HepG2 (cell line): ENCODE data around the gene LRP1-AS. TPM values are rescaled to one million over a fixed set of nuclear protein-coding genes. Genes with fewer than 3 reads are reported as not detected.

ENCODE experiments used
- ATAC-seq: fragments of 200-7000 bp; cut with Tn5 transposase; 3 replicates; pipeline ENCODE4 v1.9.1; 2020; ENCODE audit warnings: mild to moderate bottlenecking, moderate library complexity
- BruUV-seq: library from RNA; stranded (reverse); fragments of 400-500 nt; replicated peaks from 2 replicates; lab custom pipeline; 2021; lab: Mats Ljungman, UMichigan
- CTCF ChIA-PET: fragments of 300-600 bp; formaldehyde crosslinking; extraction: SDS; loops from one replicate; lab custom pipeline; 2021; ENCODE audit warnings: low total read pairs, inconsistent platforms, low intra/inter-chr PET ratio; lab: Yijun Ruan, JAX
- POLR2A ChIA-PET: fragments of 350-600 bp; sonication (Branson Sonifier 250); formaldehyde crosslinking; loops from one replicate; lab custom pipeline; 2020; ENCODE audit warnings: antibody characterized with exemption, inconsistent platforms; lab: Yijun Ruan, JAX
- DNase-seq: peaks from one replicate; pipeline ENCODE4 v3.0.0-alpha.2; 2015; ENCODE audit warnings: low spot score
- FAIRE-seq: peaks from 3 replicates; lab custom pipeline; 2011; peaks lifted over from hg19 to GRCh38; lab: Jason Lieb, UNC
- H2AFZ ChIP-seq: one replicate; pipeline ENCODE4 v1.6.1; 2011; ENCODE audit warnings: low read length, inconsistent platforms
- H3K27ac ChIP-seq: fragments of 300-600 bp; 3 replicates; pipeline ENCODE4 v1.8.0; 2011; ENCODE audit warnings: mixed run types, mild to moderate bottlenecking, mixed read lengths, low read length, inconsistent platforms; ENCODE audit not compliant: insufficient read depth; ENCODE audit errors: extremely low read length
- H3K27me3 ChIP-seq, 2 experiments: fragments of 200-600 bp in 1 of 2; 2 replicates in 1 of 2; 3 replicates in 1 of 2; pipeline versions ENCODE4 v1.6.0 to v1.8.0; 2011; ENCODE audit warnings: low read length in 2 of 2, mild to moderate bottlenecking in 2 of 2, moderate library complexity in 2 of 2, inconsistent platforms in 1 of 2; ENCODE audit not compliant: insufficient read depth in 2 of 2, control insufficient read depth in 1 of 2
- H3K36me3 ChIP-seq, 2 experiments: fragments of 200-600 bp in 1 of 2; replicated peaks in 1 of 2; 2 replicates in 1 of 2; 3 replicates in 1 of 2; pipeline versions ENCODE4 v1.5.1 to v1.8.0; 2011; ENCODE audit warnings: low read length in 2 of 2, inconsistent platforms in 1 of 2; ENCODE audit not compliant: insufficient read depth in 2 of 2, control insufficient read depth in 1 of 2
- H3K4me1 ChIP-seq: 2 replicates; pipeline ENCODE4 v1.5.1; 2012; ENCODE audit warnings: low read length, inconsistent platforms; ENCODE audit not compliant: insufficient read depth
- H3K4me2 ChIP-seq: 2 replicates; pipeline ENCODE4 v1.6.0; 2011; ENCODE audit warnings: low read depth, low read length, inconsistent platforms
- H3K4me3 ChIP-seq, 3 experiments: fragments of 200-600 bp in 1 of 3; sonication (generic), shearing (Covaris generic) in 1 of 3; replicated peaks in 1 of 3; 2 replicates each; pipeline ENCODE4 v1.5.1; 2011 to 2016; ENCODE audit warnings: low read length in 3 of 3, inconsistent platforms in 2 of 3, low read depth in 2 of 3, mild to moderate bottlenecking in 2 of 3, control low read depth in 1 of 3, mixed read lengths in 1 of 3; ENCODE audit not compliant: insufficient read depth in 1 of 3
- H3K79me2 ChIP-seq: one replicate; pipeline ENCODE4 v1.6.1; 2011; ENCODE audit warnings: low read length, inconsistent platforms; ENCODE audit not compliant: insufficient read depth
- H3K9ac ChIP-seq: 2 replicates; pipeline ENCODE4 v1.6.0; 2011; ENCODE audit warnings: mild to moderate bottlenecking, low read depth, low read length, inconsistent platforms; ENCODE audit not compliant: insufficient read depth
- H3K9me3 ChIP-seq: 2 replicates; pipeline ENCODE4 v1.5.1; 2012; ENCODE audit warnings: mild to moderate bottlenecking, low read length
- H4K20me1 ChIP-seq: 2 replicates; pipeline ENCODE4 v1.6.0; 2011; ENCODE audit warnings: inconsistent platforms, mild to moderate bottlenecking, low read length, moderate library complexity; ENCODE audit not compliant: insufficient read depth
- FOXO4 ChIP-seq: sonication (generic); formaldehyde crosslinking; conservative IDR thresholded peaks from 2 replicates; pipeline ENCODE4 v1.8.1; 2023; ENCODE audit warnings: missing genetic modification reagents
- WGBS: methylation state at CpG from one replicate; pipeline ENCODE4 v1.1.6; 2017; ENCODE audit warnings: low lambda C conversion rate; 5-methylcytosine and 5-hydroxymethylcytosine counted together
- in situ Hi-C: cut with HindIII; loops from 2 replicates; pipeline ENCODE4 v1.10.0; 2017; ENCODE audit warnings: low pct_unique_long_range_greater_than_20kb; ENCODE audit not compliant: extremely low pct_ligation_motif_present
- intact Hi-C: fragments of 100-400 bp; cut with micrococcal nuclease; formaldehyde crosslinking; loops from one replicate; pipeline ENCODE4 v1.10.0; 2022; ENCODE audit not compliant: unreplicated experiment
- polyA plus RNA-seq, 8 experiments: library from polyadenylated mRNA; depleted of rRNA in 3 of 8; stranded (reverse) in 7 of 8; unstranded in 1 of 8; fragments of >200 nt; fragmentation: Illumina TruSeq in 4 of 8; extraction: Trizol in 4 of 8; gene quantifications; 2 replicates each; pipeline versions ENCODE4 v1.2.1 to v1.2.3, GENCODE V29; 2011 to 2016; ENCODE audit warnings: low read depth in 4 of 8, missing spikeins in 1 of 8, mixed read lengths in 1 of 8; ENCODE audit not compliant: insufficient read depth in 1 of 8
- total RNA-seq, 5 experiments: library from RNA; depleted of rRNA; stranded (reverse); fragments of >200 nt; fragmentation: Illumina TruSeq; extraction: Trizol; gene quantifications; 2 replicates each; pipeline ENCODE4 v1.2.3, GENCODE V29; 2016; ENCODE audit warnings: low read depth in 1 of 5
- TF ChIP-seq, protein P1 (sequence below): sonication (generic); formaldehyde crosslinking; IDR thresholded peaks from 2 replicates; pipeline ENCODE4 v1.4.0; 2020; ENCODE audit warnings: missing genetic modification reagents, mild to moderate bottlenecking, borderline replicate concordance

The LRP1-AS gene
- total and polyA plus RNA-seq, 2 of the 13 experiments (the other 11 are each of a cell fraction or from before 2014, with no cell fraction given) = 0.20 TPM; not detected in 1

GRCh38 chr12:57118711-57119271, 28.6 kb downstream of the LRP1-AS start:
- no peak for FAIRE-seq
- BruUV-seq = no TSS peak
- POLR2A ChIA-PET = no interaction called here
- Histone ChIP-seq H3K27me3 (no peaks in the 10 kb centered on the region), H3K9ac (no peak overlapping the region), H3K9me3 (no peaks in the 10 kb centered on the region), H3K4me3 (no peak overlapping the region), H3K4me1 (peaks cover 3% of the 10 kb centered on the region), H3K36me3 (no peaks in the 10 kb centered on the region), H4K20me1 (no peaks in the 10 kb centered on the region), H3K79me2 (no peaks in the 10 kb centered on the region), H2AFZ (no peak overlapping the region), H3K4me2 (no peak overlapping the region), H3K27ac (no peak overlapping the region)
- no peak for DNase-seq
- in situ Hi-C loops = no loop called here
- intact Hi-C loops = no loop called here
- no peak for ATAC-seq
- no CpG with 5 or more reads among the region's 1 CpG for WGBS
- CTCF ChIA-PET = no interaction called here
- TF ChIP-seq, protein P1, sequence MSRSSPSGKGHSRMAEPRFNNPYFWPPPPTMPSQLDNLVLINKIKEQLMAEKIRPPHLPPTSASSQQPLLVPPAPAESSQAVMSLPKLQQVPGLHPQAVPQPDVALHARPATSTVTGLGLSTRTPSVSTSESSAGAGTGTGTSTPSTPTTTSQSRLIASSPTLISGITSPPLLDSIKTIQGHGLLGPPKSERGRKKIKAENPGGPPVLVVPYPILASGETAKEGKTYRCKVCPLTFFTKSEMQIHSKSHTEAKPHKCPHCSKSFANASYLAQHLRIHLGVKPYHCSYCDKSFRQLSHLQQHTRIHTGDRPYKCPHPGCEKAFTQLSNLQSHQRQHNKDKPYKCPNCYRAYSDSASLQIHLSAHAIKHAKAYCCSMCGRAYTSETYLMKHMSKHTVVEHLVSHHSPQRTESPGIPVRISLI = no peak

DNA sequence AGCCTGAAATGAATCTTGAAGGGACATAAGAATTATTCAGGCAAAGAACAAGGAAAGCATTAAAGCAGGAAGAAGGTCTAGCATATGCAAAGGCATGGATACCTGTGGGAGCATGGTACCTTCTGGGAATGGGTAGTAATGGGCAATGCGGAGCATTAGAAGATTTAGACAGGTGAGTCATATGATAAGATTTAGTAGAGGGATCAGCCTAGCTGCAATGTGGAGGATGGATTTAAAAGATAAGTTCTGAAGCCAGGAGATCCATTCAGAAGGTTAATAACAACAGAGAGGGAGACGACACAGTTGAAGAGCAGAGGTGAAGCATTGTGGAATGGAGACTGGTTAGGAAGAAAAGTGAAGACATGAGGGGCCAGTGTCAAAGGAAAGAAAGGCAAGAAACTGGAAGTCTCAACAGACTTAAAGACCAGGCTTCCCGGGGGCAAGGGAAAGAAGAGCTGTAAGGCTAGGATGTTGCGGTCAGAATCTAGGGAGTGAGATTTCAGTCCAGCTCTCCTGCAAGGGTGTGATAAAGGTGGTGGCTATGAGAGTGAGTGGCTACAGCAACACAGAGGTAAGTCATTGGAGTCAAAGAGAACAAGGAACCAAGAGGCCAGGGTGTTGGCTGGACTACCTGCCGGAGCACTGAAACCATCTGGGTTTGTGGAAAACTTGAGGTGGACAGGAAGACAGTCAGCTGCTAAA, 30.7 kb downstream of the LRP1-AS start:
- POLR2A ChIA-PET = no interaction called here
- intact Hi-C loops = no loop called here

More for the DNA sequence above, 30.7 kb downstream of the LRP1-AS start:
- CTCF ChIA-PET = no interaction called here
- ATAC-seq (no peak), FAIRE-seq (no peak), DNase-seq (no peak)
- Histone ChIP-seq H3K9ac (no peak overlapping the region), H3K4me2 (no peak overlapping the region), H3K36me3 (no peaks in the 10 kb centered on the region), H3K27ac (no peak overlapping the region), H4K20me1 (no peaks in the 10 kb centered on the region), H3K79me2 (no peaks in the 10 kb centered on the region), H2AFZ (no peak overlapping the region), H3K27me3 (no peaks in the 10 kb centered on the region), H3K4me1 (peaks cover 18% of the 10 kb centered on the region), H3K9me3 (no peaks in the 10 kb centered on the region), H3K4me3 (no peak overlapping the region)
- 74% methylated on average over 4 of the region's 5 CpGs for WGBS
- in situ Hi-C loops = no loop called here
- no TSS peak for BruUV-seq
- TF ChIP-seq FOXO4 (CRISPR knock-in tag) = no peak
